Activated T-cell treated with anti-CD3 and anti-CD28 coated beads for 24 hours (primary cell): Measurements from ENCODE around the gene PAK1.
A peak's percentile ranks its signal among the peaks of the same experiment; 100 is the strongest.

ENCODE experiments used
- DNase-seq: peaks from one replicate; pipeline ENCODE4 v3.0.0-alpha.2; 2020; ENCODE audit warnings: low read depth

PAK1 gene

DNA sequence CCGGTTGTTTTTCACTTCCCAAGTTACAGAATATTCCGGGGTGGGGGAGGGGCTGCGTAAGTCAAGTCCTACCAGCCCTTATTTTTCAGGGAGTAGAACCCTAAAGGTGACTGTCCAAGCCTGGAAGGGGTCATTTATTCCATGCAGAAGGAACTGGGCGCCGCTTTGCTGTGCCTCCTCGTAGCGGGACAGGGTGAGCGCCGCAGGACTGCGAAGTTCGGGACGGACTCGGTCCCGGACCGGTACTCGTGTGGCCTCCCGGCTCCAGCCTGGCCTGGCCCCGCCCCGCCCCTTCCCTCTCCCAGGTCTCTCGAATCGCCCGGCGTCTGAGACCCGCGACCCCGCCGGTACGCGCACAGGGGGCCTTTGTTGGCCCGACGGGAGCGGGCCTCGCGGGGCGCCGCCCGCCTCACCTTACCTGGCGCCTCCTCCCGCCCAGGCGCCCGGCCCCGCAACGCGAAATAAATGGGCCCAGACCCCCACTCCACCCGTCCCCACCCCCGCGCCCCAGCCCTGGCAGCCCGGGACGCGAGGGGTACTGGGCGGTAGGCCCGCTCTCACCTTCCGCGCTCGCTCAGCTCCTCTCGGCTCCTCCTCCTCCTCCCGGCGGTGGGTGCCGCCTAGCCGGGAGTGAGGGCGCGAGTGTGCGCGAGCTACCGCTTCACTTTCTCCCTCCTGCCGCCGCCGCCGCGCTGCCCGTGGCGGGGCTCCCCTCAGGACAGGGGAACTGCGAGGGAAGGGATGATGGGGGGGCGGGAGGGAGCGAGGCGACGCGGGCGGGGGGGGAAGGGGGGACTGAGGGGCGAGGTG lies 698 bp downstream of the PAK1 start:
- peak; percentile 16 for DNase-seq

DNA sequence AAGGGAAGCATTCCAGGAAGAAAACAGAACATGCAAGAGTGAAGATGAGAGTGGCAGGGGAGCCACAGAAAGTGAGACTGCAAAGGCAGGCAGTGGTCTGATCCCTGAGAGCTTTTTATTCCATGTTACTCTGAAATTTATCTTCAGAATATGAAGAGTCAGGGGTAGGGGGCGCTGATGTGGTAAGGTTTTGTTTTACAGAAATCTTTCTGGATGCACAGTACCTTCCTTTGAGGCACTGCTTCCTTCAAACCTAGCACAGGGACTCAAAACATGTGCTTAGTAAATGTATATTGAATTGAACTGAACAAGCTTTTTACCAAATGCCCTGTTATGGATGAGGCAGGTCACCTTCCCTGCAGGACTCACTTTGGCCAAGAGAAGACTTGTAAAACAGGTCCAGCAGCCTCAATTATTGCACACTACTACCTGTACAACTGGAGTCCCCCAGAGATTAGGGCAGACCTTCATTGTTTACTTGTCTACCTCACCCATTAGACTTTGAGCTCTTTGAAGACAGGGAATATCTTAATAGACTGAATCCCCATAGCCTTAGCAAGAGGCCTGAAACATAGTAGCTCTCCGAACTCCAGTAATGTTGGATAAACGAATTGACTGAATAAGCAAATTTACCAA lies 2.2 kb downstream of the PAK1 start:
- no peak for DNase-seq

DNA sequence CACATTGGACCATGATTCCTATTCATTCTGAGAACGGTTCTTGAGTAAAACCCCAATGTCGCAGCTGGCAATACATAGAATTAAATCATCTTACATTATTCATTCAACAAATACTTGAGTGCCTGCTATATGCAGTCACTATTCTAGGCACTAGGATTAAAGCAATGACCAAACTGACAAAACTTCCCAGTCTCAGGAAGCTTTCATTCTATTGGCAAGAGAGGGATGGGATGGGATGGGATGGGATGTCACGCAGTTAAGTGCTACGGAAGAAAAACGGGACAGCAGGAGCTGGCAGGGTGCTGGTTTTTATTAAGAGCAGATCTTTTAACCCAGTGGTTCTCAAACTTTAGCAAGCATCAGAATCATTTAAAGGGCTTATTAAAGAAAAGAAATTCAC lies 2.9 kb downstream of the PAK1 start:
- DNase-seq = no peak

DNA sequence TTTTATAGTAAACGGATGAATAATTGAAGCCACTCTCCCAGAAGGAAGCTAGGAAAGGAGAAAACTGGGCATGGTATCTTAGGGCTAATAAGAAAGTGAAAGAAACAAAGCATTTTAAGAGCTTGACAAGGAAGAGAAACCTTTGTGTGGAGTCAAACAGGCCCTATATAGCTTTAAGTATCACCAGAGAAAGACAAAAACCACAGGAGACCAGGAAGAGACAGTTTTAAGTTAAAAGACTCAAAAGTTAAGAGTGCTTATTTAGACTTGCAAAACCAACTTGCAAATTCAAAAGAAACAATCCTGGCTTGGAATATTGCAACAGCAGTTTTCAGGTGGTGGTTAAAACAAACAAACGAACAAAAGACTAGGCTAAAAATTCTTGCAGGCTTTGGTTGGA lies 3.4 kb downstream of the PAK1 start:
- no peak for DNase-seq

DNA sequence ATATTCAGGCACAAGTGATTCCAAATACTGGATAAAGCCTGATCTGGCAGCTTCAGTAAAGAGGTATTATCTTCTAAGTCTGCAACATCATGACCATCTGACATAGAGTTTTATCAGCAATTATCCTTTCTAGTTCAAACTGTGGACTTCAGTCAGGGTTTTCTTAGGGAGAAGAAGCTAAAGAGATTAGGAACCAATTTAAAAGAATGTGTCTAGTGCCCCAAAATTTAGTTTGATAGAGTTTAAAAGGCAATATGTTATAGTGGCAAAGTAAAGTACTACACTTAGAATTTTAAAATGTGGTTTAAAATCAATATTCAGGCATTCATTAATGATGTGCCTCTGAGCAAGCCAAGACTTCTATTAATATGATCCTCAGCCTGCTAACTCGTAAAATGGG lies 5.4 kb downstream of the PAK1 start:
- no peak for DNase-seq

DNA sequence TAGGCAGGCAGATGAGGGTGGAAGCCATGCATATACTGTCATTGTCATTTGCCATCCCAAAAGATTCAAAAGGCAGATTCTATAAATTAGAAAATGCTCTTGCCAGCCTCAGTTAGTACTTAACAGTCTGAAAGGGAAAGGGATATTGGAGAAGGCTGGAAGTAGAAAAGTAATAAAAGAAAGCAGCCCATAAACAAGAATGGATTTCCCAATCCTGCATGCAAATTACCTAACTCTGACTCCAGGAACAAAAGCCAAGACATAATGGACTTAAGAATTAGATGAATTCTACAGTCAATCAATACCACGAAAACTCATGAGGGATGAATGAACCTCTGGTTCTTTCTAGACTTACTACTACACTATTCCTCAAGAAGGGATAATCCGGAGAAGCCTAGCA lies 5.9 kb downstream of the PAK1 start:
- DNase-seq = no peak

DNA sequence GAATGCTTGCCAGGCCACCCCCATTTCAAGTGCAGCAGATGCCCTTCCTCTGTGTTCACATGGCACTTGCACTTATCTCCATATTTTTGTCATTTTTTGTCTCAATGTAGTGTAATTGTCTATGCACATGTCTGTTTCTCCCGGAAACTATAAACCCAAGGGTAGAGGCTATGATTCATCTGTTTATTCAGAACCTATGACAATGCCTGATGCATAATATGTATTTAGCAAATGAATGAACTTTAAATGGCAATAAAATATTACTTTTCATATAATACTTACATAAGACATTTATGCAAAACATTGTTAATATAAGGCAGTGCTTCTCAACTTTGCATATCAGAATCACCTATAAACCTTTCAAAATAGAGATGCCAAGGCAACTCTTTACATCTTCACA lies 6.7 kb downstream of the PAK1 start:
- DNase-seq = no peak

DNA sequence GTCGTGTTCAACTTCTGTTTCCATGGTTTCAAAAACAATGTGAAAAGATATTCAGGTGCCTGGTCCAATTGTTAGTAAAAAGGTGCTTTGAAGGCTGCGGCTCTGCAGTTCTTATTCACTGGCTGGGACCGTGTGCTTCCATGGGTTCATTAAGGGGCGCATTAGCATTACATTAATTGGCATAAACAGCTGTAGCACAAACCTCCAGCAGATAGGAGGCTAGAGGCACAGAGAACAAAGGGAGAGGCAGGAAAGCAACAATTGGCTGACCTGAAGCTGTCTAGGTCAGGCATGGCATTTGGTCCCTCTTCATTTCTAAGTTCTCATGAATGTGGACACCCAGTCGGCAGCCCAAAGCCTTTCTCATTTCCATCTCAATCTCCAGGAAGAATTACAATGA lies 16.6 kb downstream of the PAK1 start:
- DNase-seq = no peak

DNA sequence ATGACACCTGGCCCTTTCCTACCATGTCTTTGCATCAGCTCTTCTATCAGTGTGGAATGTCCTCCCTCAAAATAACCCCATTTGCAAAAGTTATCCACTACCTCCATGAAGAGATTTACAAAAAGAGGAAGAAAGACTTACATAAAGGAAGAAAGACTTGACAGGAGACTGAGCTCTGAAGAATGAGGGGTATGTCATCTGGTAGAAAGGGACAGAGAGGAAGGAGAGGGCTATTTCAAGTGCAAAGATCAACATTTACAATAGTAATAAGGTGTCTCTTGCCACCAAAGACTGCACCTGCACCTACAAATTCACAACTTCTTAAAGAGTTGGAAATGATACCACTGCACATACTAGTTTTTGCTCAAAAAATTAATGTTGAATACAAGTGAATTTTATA lies 18.2 kb downstream of the PAK1 start:
- DNase-seq = no peak

DNA sequence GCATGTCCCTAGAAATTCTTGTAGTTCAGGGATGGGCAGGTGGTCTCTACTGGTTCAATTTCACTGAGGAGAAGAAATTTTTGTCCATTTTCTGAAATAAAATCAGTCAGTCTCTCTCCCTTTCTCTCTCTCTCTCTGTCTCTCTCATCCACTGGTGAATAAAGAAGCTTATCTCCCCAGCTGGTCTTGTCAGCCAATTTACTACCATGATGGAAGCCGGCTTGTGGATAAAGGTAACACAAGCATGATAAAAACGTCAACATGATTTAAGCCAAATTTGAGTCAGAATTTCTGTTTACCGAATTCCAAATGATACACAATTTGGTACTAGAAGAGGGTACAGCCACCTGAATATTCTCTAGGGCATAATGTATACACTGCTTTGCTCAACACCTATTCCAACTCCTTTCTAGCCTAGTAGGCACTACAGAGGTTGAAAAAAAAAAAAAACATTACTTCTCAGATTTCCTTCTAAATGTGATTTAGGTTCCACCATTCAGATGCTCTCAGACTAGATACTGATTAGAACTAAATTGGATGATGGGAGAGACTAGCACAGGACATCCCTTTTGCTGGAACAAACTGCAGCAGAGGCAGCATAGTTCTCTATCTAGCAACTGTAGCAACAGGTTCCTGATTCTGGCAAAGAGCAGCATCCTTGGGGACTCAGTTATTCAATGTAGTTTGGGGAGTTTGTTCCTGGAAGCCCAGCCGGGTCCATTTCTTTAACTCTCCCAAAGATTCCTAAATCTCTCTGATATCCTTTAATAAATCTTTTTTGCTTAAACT lies 18.8 kb downstream of the PAK1 start:
- no peak for DNase-seq

DNA sequence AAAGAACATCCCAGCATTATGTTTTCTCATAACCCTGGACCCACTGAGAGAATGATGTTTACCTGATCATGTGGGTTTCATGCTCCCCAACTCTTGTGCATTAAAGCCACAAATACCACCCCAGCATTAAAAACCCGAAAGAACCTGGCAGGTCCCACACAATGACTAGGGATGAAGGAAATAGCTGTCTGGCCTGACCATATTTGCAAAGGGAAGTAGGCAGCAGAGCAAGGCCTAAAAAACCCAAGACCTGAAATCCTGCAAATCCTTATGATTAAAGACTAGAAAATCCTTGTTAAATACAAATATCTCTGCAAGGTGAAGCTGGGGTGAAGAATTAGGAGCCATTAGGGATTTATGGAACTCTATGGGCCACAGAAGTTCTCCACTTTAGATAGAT lies 23.7 kb downstream of the PAK1 start:
- DNase-seq = no peak

DNA sequence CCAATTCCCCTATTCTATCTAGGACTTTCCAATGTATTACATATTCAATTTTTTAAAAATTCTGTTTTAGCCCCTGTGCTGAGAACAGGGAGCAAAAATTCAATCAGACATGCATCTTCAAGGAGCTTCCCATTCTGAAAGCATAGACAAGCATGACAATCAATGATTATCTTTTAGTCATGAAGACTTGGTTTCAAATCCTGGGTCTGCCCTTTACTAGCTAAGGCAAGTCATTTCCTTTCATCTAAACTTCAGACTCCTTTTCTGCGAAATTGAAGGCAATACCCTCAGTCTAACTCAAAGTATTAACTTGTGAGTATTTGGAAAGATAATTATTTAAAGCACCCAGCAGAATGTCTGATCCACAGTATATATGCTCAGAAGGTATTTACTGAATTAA lies 24.1 kb downstream of the PAK1 start:
- no peak for DNase-seq

DNA sequence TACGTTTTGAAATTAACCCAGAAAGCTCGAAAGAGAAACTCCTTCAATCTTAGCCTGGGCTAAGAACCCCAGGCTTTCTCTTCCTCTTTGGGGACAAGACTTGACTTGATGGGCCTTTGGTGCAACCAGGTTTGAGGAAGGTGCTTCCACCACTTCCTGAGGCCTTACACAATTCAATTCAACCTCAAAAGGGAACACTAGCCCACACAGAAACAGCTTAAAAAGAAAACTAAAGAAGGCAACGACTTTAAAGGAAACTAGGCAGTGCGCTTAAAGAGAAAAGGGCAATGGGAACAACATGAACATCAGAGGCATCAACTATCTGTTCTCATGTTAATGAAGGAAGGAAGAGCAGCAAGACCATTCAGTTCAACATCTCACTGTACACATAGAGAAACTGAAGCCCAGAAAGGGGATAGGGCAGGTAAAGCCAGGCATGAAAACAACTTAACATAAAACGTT lies 24.8 kb downstream of the PAK1 start:
- DNase-seq = no peak

DNA sequence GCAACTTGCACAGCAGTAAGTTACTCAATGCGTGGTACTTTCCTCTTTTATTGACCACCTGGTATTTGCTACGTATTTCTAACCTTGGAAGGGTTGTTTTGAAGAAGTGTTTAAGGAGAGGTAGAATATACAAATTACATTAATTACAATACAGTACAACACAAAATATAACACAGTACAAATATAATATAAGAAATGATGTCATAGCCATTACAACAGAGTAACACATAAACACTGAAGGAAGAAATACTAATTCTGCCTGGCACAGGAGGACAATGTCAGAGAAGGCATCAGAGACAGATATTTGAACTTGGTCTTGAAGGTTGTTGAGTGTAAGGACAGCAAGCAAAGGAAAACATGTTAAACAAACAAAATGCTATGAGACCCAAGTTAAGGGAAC lies 25.6 kb downstream of the PAK1 start:
- no peak for DNase-seq

DNA sequence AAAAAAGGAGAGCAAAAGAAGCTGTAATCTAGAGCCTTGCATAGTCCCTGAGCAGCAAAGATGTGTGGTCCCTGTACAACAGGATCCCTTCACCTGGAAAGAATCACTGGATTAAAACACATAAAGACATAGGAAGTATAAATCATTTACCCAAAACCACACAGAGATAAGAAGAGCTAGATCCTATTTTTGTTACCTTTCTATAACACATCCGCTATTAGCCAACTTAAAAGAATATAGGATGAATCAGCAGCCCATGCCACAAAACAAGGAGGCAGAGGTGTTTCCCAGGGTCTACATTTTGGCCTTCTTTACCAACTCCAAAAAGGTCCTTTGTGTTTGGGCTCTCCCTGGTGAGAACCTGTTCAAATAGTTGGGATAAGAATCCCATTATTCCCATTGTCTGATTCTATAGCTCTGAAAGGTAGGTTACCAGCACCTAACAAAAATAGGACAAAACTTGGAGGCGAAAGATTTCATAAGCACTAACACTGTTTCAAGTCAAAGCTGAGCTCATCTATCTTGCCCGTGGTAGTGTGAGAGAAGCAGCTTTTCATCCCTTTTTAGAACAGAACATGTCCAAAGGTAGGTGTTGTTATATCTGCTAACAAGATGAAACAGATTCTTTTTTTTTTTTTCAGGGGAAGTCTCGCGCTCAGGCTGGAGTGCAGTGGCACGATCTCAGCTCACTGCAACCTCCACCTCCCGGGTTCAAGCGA lies 26.8 kb downstream of the PAK1 start:
- no peak for DNase-seq

DNA sequence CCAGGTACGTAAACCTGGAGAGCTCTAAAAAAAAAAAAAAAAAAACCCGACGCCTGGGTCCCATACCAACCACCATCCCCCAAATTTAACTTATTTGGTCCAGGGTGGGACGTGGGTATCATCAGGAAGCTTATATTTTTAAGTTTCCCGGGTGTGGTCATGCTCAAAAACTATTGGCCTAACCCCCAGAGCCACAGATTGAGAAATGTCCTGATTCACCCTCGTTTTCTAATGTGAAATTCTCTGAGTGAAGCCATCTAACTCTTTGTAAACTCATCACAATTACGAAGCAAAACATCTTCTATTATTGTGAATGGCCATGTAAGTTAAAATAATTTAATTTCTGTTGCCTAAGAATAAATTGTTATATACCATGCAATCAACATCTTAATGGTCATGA lies 29.6 kb downstream of the PAK1 start:
- DNase-seq = no peak

DNA sequence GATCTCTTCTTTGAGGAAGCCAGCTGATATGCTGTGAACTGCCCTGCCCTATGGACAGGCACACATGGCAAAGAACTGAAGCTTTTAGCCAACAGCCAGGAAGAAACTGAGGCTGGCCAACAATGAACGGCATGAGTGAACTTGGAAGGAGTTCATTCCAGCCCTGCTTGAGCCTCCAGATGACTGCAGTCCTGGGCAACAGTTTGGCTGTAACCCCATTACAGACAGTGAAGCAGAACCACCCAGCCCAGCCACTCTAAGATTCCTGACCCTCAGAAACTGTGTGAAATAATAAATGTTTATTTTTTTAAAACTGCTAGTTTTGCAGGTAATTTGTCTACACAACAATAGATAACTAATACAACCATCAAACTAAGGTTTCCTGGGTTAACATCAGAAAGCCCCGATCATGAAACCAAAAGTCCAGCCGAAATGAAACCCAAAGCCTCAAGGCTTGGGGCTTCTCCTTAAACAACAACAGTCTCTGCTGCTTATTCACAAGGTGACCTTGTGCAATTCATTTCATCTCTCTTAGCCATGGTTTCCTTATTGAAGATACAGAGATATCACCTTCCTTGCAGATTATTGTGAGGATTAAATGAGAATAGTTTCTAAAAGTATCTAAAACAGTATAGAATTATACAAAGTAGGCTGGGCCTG lies 31.4 kb downstream of the PAK1 start:
- DNase-seq = no peak

DNA sequence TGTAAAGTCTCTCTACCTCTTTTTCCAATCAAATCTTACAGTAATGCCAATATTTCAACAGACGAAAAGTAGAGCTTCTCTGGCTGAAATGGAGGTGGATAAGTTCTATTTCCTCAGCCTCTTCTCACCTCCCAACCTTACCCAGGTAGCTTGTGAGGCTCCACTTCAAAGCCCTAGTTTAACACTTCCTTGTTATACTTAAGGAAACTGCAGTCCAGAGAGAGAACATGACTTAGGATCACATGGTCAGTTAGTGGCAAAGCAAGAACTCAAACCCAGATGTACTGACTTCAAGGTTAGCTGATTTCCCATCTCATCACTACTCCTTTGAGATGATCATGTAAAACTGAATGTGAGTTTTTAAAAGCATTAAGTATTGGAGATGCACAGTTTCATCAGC lies 32.5 kb downstream of the PAK1 start:
- no peak for DNase-seq

DNA sequence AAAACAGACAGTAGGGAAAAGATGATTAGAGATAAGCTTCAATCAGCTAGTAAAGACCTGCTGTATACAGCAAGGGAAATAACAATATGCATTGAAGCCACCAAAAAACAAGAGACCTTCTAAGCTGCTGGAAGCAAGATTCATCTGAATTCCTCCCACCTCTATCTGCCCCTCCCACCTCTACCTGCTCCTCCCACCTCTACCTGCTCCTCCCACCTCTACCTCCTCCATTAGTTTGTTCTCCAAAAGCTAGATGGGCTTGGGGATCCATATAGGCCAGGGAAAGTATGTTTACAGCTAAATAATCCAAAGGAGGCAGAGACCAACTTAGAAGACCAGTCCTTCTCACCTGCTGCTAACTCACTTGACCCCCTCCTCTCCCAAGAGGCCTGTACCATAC lies 33.2 kb downstream of the PAK1 start:
- no peak for DNase-seq

DNA sequence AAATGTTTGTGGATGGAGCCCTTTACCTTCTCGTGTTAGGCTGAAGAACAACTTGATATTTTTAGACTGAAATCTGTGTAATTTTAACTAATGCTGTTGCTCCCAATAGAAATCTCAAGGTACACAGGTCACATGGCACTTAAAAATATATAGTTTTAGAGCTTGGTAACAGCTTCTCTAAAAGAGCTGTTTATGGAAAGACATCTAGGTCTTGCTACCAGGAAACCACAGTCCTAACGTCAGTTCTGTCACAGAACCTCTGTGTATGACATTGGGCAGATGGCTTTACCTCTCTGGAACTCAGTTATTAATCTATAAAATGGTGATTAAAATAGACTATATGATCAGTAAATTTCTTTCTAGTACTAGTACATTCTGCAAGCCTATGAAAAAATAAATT lies 35.4 kb downstream of the PAK1 start:
- no peak for DNase-seq

DNA sequence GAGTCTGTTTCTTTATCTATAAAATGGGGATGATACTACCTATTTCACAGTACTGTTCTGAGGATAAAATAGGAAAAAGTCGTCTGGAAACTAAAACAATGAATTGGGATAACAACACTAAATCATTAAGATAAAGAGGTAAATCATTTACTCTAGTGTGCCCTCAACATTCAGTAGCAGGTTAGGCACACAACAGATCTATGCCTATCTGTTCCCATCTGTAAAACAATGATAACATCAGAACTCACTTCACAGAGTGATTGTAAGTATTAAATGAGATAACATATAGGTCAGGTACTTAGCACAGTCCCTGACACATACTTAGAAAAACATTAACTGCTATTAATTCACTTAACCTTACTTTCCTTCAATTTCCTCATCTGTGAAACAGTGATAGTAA lies 36.9 kb downstream of the PAK1 start:
- no peak for DNase-seq

DNA sequence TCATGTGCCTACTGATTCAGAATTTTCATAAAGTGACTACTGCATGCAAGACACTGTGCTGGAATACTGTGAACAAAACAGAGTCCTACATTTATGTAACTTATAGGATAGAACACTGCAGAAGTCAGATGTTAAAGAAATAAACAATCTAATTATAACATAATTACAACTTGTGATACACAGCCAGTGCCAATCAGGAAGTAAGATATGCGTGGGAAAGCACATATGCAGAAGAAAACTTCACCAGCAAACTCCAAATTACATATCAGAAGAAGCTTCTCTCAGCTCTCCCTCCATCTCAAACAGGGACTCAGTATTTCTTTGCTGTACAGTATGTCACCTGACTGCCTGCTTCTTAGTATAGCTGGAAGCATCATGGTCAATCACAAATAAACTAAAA lies 37.4 kb downstream of the PAK1 start:
- no peak for DNase-seq
